GM12865 (cell line): Measurements from ENCODE around the gene FEV.
"Not testable (repeated sequence)": the region's sequence is repeated elsewhere in the genome, so short reads cannot be mapped to it uniquely, and the experiment has no call there.

Source experiments
- DNase-seq: peaks from one replicate; pipeline ENCODE4 v3.0.0; 2010; ENCODE audit warnings: low read depth
- H3K4me3 ChIP-seq: 2 replicates; pipeline ENCODE4 v1.5.1; 2011; ENCODE audit warnings: mild to moderate bottlenecking, low read depth, low read length, control low read depth
- TF ChIP-seq, protein P1 (sequence below): IDR thresholded peaks from 2 replicates; pipeline ENCODE4 v1.5.1; 2011; ENCODE audit warnings: low read length, control low read depth, low read depth, inconsistent platforms; ENCODE audit not compliant: insufficient read depth; ENCODE audit errors: missing control alignments

Gene FEV

DNA sequence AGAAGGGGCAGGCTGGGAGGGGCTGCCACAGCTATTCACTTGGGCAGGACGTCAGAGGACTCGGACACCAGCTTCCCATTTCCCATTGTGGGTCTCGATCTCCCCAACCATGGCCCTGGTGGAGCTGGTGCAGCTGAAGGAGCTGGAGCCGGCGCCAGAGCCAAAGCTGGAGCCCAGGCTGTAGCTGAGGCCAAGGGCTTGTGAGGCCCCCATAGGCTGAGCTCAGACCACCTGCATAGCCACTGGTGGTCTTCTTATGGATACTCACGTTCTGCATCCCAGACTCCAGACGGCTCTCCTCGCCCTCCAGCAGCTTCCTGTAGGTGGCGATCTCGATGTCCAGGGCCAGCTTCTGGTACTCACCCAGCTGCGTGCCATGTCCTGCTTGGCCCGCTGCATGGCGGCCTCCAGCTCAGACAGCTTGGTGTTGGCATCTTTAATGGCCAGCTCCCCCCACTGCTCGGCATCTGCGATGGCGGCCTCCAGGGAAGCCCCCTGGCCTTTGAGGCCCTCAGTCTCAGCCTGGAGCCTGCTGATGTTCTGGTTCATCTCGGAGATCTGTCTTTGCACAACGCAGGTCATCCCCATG lies 31.5 kb downstream of the FEV start:
- no peak for DNase-seq
- no peak overlapping the region for H3K4me3 ChIP-seq
- TF ChIP-seq, protein P1, sequence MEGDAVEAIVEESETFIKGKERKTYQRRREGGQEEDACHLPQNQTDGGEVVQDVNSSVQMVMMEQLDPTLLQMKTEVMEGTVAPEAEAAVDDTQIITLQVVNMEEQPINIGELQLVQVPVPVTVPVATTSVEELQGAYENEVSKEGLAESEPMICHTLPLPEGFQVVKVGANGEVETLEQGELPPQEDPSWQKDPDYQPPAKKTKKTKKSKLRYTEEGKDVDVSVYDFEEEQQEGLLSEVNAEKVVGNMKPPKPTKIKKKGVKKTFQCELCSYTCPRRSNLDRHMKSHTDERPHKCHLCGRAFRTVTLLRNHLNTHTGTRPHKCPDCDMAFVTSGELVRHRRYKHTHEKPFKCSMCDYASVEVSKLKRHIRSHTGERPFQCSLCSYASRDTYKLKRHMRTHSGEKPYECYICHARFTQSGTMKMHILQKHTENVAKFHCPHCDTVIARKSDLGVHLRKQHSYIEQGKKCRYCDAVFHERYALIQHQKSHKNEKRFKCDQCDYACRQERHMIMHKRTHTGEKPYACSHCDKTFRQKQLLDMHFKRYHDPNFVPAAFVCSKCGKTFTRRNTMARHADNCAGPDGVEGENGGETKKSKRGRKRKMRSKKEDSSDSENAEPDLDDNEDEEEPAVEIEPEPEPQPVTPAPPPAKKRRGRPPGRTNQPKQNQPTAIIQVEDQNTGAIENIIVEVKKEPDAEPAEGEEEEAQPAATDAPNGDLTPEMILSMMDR: no peak

DNA sequence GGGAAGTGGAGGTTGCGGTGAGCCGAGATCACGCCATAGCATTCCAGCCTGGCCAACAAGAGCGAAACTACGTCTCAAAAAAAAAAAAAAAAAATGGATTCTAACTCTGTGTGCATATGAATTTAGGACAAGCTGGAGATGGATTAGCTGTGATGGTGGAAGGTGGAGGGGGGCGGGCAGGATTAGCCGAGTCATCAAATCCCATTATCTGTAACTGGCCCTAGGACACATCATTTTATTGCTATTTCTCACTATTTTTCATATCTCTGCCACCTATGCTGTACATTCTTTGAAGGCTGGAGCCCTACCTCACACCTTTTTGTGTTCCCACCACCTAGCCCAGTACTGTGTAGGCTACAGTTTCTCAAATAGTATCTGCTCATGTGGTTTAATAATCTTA lies 32.8 kb downstream of the FEV start:
- no peak for DNase-seq
- TF ChIP-seq, protein P1: no peak
- no peak overlapping the region for H3K4me3 ChIP-seq

DNA sequence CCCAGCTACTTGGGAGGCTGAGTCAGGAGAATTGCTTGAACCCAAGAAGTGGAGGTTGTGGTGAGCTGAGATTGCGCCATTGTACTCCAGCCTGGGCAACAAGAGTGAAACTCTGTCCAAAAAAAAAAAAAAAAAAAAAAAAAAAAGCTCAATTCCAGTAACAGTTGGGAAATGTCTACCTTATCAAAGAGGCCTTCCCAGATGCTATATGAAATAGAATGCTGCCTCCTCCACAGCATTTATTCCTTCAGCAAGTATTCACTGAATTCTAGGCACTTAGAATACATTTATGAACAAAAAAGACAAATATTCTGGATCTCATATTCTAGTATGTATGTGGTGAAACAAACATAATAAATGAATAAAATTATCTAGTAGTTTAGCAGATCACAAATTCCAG lies 38.4 kb downstream of the FEV start:
- H3K4me3 ChIP-seq: no peak overlapping the region
- DNase-seq: no peak
- TF ChIP-seq, protein P1: no peak

DNA sequence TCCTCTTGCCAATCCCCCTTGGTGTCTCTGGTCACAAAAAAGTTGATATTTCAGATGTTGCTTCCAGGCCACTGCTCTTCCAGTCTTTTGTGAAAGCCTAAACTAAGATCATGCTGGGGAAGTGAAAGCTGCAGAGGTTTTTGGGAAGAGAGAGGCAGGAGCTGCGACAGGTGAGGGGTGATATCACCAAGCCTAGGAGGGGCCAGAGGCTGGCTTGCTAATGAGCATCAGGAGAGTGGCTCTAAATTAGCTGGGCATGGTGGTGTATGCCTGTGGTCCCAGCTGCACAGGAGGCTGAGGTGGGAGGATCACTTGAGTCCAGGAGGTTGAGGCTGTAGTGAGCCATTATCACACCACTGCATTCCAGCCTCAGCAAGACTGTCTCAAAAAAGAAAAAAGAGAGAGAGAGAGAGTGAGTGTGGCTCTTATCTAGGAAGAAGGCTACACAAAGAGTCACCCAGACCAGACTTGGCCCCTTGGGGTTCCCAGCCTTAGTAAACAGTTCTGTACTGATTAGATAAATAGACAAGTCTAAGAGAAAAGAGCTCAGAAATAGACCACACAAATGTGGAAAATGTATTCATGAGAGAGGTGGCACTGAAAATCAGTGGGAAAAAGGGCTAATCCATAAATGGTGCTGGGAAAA lies 40.1 kb downstream of the FEV start:
- DNase-seq: no peak
- H3K4me3 ChIP-seq: no peak overlapping the region
- TF ChIP-seq, protein P1: no peak

DNA sequence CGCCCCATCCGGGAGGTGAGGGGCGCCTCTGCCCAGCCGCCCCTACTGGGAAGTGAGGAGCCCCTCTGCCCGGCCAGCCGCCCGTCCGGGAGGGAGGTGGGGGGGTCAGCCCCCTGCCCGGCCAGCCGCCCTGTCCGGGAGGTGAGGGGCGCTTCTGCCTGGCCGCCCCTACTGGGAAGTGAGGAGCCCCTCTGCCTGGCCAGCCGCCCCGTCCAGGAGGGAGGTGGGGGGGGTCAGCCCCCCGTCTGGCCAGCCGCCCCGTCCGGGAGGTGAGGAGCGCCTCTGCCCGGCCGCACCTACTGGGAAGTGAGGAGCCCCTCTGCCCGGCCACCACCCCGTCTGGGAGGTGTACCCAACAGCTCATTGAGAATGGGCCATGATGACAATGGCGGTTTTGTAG lies 53.2 kb downstream of the FEV start:
- not testable (repeated sequence) for DNase-seq, H3K4me3 ChIP-seq
